ENCODE data around the gene NLRP8.

GRCh38 chr19:55901369-55902079, 46.1 kb upstream of the NLRP8 start:
- TF ChIP-seq CTCF (IDR thresholded peaks at IDR 0.05) (no peak), POLR2A (IDR thresholded peaks at IDR 0.05) (no peak)
